Adrenal gland (tissue), 12 donors: ENCODE measurements around the gene BUD23. TPM values are rescaled to one million over a fixed set of nuclear protein-coding genes. Genes with fewer than 3 reads are reported as not detected.

Experiments
- DNase-seq, 7 donors: peaks; one replicate each; pipeline ENCODE4 v3.0.0-alpha.2; 2019 to 2020
- H3K27ac ChIP-seq, 5 donors: fragments of 200-600 bp; sonication (generic) in 4 of 5; 1 replicate in 3 of 5; 2 replicates in 2 of 5; pipeline versions ENCODE4 v1.5.1 to v1.8.0; 2016 to 2020; ENCODE audit warnings: mild to moderate bottlenecking in 1 of 5
- H3K27me3 ChIP-seq: fragments of 200-600 bp; 2 replicates; pipeline ENCODE4 v1.8.0; 2021
- H3K36me3 ChIP-seq, 2 donors: fragments of 200-600 bp; replicated peaks in 1 of 2; 1 replicate in 1 of 2; 2 replicates in 1 of 2; pipeline versions ENCODE4 v1.5.1 to v1.8.0; 2018 to 2022
- H3K4me1 ChIP-seq, 2 donors: fragments of 200-600 bp; replicated peaks in 1 of 2; 1 replicate in 1 of 2; 2 replicates in 1 of 2; pipeline versions ENCODE4 v1.5.1 to v1.8.0; 2018 to 2021
- H3K4me3 ChIP-seq, 4 donors: fragments of 200-600 bp; sonication (generic) in 3 of 4; one replicate each; pipeline ENCODE4 v1.5.1; 2016 to 2018
- H3K9me3 ChIP-seq, 3 donors: fragments of 200-600 bp; sonication (generic) in 1 of 3; replicated peaks in 1 of 3; 1 replicate in 2 of 3; 2 replicates in 1 of 3; pipeline versions ENCODE4 v1.5.1 to v1.8.0; 2016 to 2021
- POLR2A ChIP-seq, 2 donors: fragments of 450-650 bp; IDR thresholded peaks; one replicate each; pipeline ENCODE4 v1.6.1; 2017; ENCODE audit warnings: antibody characterized with exemption in 2 of 2, mild to moderate bottlenecking in 2 of 2, moderate library complexity in 1 of 2
- WGBS, 4 donors: extraction: QIAGEN DNeasy Blood & Tissue Kit in 2 of 4; methylation state at CpG; one replicate each; pipeline versions ENCODE4 v1.1.5 to v1.1.7; 2013 to 2017; 5-methylcytosine and 5-hydroxymethylcytosine counted together
- intact Hi-C, 2 donors: fragments of 100-400 bp; cut with DNase I; formaldehyde crosslinking; loops; one replicate each; pipeline versions ENCODE4 v1.14.1 to v1.15.0; 2022 to 2023
- polyA plus RNA-seq, 3 donors: library from polyadenylated mRNA; stranded (reverse); fragments of 200-250 nt in 2 of 3; fragments of 350-450 nt in 1 of 3; fragmentation: Illumina TruSeq in 1 of 3; extraction: RNeasy Lipid Tissue Mini Kit (QIAGEN cat#74804) in 1 of 3; gene quantifications; one replicate each; pipeline ENCODE4 v1.2.3, GENCODE V29; 2013 to 2014
- total RNA-seq, 9 donors: library from RNA; depleted of rRNA in 4 of 9; stranded (reverse); fragments of >200 nt in 4 of 9; fragments of 120-200 nt in 1 of 9; fragmentation: NEBNext Ultra II Directional in 1 of 9; extraction: Animal tissue kit (Norgen Biotek cat#: 25700) in 1 of 9; gene quantifications; one replicate each; pipeline versions ENCODE4 v1.1.0 to v1.2.4, GENCODE V29; 2013 to 2023
- TF ChIP-seq, protein P1 (sequence below), 6 experiments: fragments of 450-650 bp in 4 of 6; fragments of 200-600 bp in 2 of 6; sonication (generic) in 1 of 6; IDR thresholded peaks; 1 replicate in 5 of 6; 2 replicates in 1 of 6; pipeline versions ENCODE4 v1.5.1 to v1.8.0; 2016 to 2021; ENCODE audit warnings: antibody characterized with exemption in 6 of 6, mild to moderate bottlenecking in 2 of 6, moderate library complexity in 1 of 6
- donor health status: healthy with polysubstance abuse.
- donor health status: Bipolar disorder and iron deficiency.
- donor health status: DM: yes; HTN: yes; CAD: no.
- donor health status: DM: no; HTN: no; CAD: no.
- donor health status: DM: no; HTN: no; CAD: no.
- donor health status: DM: yes; HTN: yes; CAD: no.

The BUD23 gene
- total and polyA plus RNA-seq, 12 donors: 34.7 to 123 (median 64.5) TPM

DNA sequence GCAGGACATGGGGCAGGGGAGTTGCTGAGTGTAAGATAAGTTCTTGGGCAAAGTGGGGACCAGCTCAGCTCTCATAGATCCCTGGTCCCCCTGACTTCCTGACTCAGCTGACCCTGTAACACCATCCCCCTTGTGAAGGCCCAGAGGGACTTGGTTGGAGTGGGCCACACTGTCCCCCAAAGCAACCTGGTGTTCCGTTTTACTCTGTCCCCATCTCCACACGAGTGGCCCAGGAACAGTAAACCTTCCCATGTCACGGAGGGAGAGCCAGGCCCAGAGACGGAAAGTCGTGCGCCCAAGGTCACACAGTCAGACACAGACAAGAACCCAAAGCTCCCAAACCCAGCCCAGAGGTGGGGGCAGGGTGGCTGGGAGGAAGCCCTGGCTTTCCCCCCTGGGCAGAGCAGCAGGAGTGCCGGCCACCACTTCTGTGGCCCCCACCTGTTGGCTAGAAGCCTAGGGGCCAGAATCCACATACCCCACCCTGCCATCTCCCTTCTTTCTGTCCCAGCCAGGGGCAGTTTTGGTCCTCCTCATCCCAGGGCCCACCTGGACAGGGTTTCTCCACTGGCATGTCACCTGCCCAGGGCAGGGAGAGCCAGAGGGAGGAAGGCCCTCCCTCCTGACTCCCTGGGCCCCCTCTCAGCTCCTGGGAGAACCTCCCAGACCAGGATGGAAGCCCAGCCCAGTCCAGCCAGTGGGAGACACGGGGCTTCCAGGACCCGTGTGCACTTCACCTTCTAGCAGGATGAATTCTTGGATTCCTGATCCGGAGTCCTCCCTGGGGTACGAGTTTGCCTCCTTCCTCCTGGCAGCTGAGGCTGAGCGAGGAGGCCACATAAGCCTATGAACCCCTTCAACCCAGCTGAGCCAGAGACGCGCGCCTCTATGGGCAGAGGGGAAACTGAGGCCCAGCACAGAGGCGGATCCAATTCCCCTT lies 36.3 kb upstream of the BUD23 start:
- Histone ChIP-seq H3K4me1 (peaks cover 0 to 4% of the 10 kb centered on the region in 2 donors), H3K27ac (no peak overlapping the region), H3K27me3 (peaks cover 17% of the 10 kb centered on the region), H3K4me3 (peak overlapping the region in 1 of 4 donors; percentile 56), H3K9me3 (no peaks in the 10 kb centered on the region), H3K36me3 (no peaks in the 10 kb centered on the region)
- intact Hi-C loops: no loop called here
- WGBS, 4 donors: 36 to 65% (median 43%) methylated on average over 8 to 16 of the region's 16 CpGs
- no peak for DNase-seq
- TF ChIP-seq POLR2A (IDR thresholded peaks at IDR 0.05): no peak
- TF ChIP-seq, protein P1, sequence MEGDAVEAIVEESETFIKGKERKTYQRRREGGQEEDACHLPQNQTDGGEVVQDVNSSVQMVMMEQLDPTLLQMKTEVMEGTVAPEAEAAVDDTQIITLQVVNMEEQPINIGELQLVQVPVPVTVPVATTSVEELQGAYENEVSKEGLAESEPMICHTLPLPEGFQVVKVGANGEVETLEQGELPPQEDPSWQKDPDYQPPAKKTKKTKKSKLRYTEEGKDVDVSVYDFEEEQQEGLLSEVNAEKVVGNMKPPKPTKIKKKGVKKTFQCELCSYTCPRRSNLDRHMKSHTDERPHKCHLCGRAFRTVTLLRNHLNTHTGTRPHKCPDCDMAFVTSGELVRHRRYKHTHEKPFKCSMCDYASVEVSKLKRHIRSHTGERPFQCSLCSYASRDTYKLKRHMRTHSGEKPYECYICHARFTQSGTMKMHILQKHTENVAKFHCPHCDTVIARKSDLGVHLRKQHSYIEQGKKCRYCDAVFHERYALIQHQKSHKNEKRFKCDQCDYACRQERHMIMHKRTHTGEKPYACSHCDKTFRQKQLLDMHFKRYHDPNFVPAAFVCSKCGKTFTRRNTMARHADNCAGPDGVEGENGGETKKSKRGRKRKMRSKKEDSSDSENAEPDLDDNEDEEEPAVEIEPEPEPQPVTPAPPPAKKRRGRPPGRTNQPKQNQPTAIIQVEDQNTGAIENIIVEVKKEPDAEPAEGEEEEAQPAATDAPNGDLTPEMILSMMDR (IDR thresholded peaks at IDR 0.05): no peak

DNA sequence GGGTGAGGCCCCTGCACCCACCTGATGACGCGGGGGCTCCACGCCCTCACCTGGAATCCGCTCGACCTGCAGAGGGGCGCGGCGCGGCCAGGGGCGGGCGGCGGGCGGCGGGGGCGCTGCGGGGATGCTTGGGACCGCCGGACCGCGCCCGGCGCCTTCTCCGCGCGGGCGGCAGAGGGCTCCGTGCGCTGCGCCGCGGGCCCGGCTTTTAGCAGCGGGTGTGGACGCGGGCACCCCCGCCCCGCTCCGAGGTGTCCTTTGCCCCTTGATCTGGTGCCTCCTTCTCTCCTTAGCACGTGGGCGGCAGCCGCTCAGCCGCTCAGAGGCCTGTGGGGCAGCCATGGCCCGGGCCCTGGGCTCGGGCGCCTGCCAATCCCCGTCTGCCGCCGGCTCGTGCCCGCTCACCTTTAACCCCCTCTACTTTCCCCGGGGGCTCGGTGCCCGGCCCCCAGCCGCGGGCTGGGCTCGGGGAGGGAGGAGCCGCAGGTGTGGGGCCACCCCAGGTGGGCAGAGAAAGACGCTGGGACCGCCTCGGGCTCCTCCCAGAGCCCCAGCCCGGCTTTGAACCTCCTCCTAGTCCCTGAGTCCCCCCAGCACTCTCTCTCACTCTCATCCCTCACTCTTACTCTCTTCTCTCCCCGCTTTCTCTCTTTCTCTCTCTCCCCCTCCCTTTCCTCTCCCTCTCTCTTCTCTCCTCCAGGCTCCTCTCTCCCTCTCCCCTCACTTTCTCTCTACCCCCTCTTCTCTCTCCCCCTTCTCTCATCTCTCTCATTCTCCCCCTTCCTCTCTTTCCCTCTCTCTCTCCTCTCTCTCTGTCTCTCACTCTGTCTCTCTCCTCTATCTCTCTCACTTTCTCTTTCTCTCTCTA lies 35.4 kb upstream of the BUD23 start:
- Histone ChIP-seq H3K27ac (no peak overlapping the region), H3K4me3 (peak overlapping the region in 1 of 4 donors; percentile 56), H3K27me3 (peaks cover 21% of the 10 kb centered on the region), H3K4me1 (peaks cover 0 to 4% of the 10 kb centered on the region in 2 donors), H3K36me3 (no peaks in the 10 kb centered on the region), H3K9me3 (no peaks in the 10 kb centered on the region)
- 2 to 11% (median 2%) methylated on average over 6 to 60 of the region's 62 CpGs for WGBS, 4 donors
- intact Hi-C loops: no loop called here
- DNase-seq: peak in 1 of 7 donors; percentile 26
- TF ChIP-seq, protein P1 (IDR thresholded peaks at IDR 0.05): peak in 1 of 6 experiments; percentile 19
- TF ChIP-seq POLR2A (IDR thresholded peaks at IDR 0.05): no peak

DNA sequence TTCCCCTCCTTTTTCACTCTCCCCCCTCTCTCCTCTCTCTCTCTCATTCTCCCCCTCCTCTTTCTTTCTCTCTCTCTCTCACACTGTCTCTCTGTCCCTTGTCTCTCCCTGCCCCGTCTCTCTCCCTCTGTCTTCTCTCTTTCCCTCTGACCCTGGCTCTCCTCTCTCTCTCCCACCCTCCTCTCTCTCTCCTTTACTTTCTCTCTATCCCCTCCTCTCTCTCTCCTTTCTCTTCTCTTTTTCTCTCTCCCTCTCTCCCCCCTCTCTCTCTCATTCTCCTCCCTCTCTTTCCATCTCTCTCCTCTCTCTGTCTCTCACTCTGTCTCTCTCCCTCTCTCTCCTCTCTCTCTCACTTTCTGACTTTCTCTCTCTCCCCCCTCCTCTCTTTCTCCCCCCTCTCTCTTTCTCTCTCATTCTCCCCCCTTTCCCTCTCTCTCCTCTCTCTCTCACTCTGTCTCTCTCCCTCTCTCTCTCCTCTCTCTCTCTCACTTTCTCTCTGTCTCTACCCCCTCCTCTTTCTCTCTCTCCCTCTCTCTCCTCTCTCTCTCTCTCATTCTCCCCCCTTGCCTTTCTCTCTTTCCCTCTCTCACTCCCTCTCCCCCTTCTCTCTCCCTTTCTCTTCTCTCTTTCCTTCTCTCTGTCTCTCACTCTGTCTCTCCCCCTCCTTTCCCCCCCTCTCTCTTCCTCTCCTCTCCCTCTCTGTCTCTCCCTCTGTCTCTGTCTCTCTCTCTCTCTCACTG lies 34.6 kb upstream of the BUD23 start:
- WGBS, 4 donors: 31 to 39% (median 37%) methylated on average over 1 of the region's 1 CpG
- Histone ChIP-seq H3K27ac (no peak overlapping the region), H3K36me3 (no peaks in the 10 kb centered on the region), H3K4me1 (peaks cover 0 to 4% of the 10 kb centered on the region in 2 donors), H3K9me3 (no peaks in the 10 kb centered on the region), H3K27me3 (peaks cover 21% of the 10 kb centered on the region), H3K4me3 (no peak overlapping the region)
- DNase-seq: no peak
- TF ChIP-seq POLR2A (IDR thresholded peaks at IDR 0.05): no peak
- TF ChIP-seq, protein P1 (IDR thresholded peaks at IDR 0.05): no peak
- intact Hi-C loops: no loop called here
